ENCODE data around the gene MAD1L1. TPM values are rescaled to one million over a fixed set of nuclear protein-coding genes. Genes with fewer than 3 reads are reported as not detected.

Gene MAD1L1
- total RNA-seq, 1 donor from 2014 or later, result 59.6 TPM

DNA sequence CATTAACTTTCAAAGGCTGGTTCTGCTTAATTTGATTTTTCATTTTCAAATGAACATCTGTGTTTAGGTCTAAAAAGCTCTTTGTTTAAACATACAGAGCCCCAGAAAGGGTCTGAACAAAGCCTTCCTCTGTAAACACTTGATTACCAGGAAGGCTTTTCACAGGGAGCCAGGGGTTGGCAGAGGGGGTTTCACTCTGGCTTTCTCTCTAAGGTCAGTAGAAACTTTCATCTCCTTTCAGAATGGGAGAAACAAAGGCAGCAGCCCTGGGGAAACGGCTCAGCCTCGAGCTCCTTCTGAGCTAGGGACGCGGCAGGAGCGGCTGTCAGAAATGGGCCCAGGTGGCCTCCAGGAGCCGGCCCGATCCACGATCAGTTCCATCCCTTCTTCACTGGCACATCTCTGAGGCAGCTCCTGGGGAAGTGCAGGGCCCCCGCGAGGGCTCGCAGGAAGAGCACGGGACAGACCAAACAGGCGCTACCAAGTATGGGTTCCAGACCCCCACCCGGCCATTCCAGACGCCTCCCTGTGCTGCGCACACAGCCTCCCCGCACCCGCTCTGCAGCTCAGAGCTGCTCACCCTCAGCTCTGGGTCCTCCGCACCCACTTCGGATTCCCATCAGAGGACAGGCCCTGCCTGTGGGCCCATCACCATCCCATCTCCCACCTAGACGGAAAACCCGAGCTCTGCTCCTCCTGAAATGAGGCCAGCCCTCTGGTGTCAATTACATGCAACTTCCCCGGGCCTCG, 124.1 kb downstream of the MAD1L1 start:
- H3K9me3 ChIP-seq, result no peaks in the 10 kb centered on the region
- DNase-seq (ENCODE audit: low spot score in 2 of 2), result no peak
- TF ChIP-seq, protein P1, sequence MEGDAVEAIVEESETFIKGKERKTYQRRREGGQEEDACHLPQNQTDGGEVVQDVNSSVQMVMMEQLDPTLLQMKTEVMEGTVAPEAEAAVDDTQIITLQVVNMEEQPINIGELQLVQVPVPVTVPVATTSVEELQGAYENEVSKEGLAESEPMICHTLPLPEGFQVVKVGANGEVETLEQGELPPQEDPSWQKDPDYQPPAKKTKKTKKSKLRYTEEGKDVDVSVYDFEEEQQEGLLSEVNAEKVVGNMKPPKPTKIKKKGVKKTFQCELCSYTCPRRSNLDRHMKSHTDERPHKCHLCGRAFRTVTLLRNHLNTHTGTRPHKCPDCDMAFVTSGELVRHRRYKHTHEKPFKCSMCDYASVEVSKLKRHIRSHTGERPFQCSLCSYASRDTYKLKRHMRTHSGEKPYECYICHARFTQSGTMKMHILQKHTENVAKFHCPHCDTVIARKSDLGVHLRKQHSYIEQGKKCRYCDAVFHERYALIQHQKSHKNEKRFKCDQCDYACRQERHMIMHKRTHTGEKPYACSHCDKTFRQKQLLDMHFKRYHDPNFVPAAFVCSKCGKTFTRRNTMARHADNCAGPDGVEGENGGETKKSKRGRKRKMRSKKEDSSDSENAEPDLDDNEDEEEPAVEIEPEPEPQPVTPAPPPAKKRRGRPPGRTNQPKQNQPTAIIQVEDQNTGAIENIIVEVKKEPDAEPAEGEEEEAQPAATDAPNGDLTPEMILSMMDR (IDR thresholded peaks at IDR 0.05), result no peak
- no peaks in the 10 kb centered on the region for H3K27me3 ChIP-seq
- no peak overlapping the region for H3K4me3 ChIP-seq
- no peak overlapping the region for H3K27ac ChIP-seq
- H3K36me3 ChIP-seq, result no peaks in the 10 kb centered on the region
- peaks cover 0 to 2% of the 10 kb centered on the region in 2 donors for H3K4me1 ChIP-seq
- intact Hi-C loops (cut with DNase I), result no loop called here

DNA sequence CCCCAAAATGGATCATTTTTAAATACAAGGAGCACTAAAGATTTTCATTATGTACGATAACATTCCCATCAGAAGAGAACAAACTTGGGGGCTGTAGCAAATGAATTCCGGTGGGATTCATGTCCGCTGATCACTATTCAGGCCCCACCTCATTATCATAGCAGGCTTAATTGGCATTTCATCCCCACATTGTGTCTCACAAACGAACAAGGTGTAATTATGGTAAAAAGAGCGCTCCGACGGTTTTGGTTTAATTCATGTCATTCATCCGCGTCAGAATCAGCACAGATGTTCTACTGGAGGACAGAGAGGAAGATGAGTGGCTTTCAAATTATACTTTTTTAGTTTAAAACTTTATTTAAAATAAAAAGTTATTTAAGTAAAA, 124.7 kb downstream of the MAD1L1 start:
- no peak overlapping the region for H3K4me3 ChIP-seq
- H3K27me3 ChIP-seq, result no peaks in the 10 kb centered on the region
- peaks cover 0 to 2% of the 10 kb centered on the region in 2 donors for H3K4me1 ChIP-seq
- no peaks in the 10 kb centered on the region for H3K9me3 ChIP-seq
- no peaks in the 10 kb centered on the region for H3K36me3 ChIP-seq
- intact Hi-C loops (cut with DNase I), result no loop called here
- TF ChIP-seq, protein P1 (IDR thresholded peaks at IDR 0.05), result no peak
- no peak overlapping the region for H3K27ac ChIP-seq
- DNase-seq (ENCODE audit: low spot score in 2 of 2), result no peak

DNA sequence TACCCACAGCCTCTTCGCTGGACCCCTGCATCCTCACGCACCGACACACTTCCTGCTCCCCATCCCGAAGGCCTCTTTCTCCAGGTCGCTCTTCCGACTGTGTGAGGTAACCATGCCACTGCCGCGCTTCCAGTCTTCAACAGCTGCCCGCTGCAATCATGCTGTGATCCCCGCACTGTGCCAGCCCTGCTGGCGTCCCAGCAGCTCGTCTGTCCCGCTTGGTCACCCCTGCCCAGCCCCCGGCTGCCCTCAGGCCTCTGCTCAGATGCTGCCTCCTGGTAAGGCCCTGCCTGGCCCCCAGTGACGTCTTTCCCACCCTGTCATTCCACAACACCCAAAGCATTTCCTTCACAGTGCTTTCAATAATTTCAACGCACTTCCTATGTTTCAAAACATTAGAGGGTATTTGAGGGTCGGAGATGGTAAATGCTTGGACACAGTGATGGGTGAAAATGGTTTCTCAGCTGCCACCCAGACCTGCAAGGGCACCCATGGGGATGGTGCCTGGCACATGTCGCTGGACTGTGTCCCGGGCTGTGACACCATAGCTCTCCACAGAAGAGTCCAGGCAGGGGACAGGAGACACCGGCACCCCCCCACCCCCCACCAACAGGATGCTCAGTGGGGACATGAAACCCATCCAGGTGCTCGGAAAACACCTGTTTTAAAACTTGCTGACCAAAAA, 125.2 kb downstream of the MAD1L1 start:
- no peak for DNase-seq (ENCODE audit: low spot score in 2 of 2)
- Histone ChIP-seq H3K4me3 (no peak overlapping the region), H3K27me3 (no peaks in the 10 kb centered on the region), H3K4me1 (peaks cover 0 to 2% of the 10 kb centered on the region in 2 donors), H3K36me3 (no peaks in the 10 kb centered on the region), H3K27ac (no peak overlapping the region), H3K9me3 (no peaks in the 10 kb centered on the region)
- intact Hi-C loops (cut with DNase I), result no loop called here
- TF ChIP-seq, protein P1 (IDR thresholded peaks at IDR 0.05), result no peak

DNA sequence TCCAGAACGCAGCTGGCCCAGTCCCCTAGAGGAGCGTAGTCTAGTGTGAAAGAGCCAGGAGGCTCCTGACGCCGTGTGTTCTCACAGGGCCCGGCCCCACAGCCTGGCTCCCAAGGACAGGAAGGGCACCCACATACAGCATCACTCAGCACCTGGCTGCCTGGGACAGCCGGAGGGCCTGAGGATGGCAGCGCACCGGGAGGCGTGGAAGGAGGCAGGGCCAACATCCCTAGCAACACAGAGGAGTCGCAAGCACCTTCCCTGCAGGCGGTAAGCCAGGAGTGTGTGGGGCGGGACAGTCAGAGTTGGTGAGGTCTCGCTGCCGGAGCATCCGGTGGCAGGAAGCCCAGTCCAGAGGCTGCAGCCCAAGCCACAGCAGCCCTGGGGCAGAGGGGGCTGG, 125.8 kb downstream of the MAD1L1 start:
- no peaks in the 10 kb centered on the region for H3K36me3 ChIP-seq
- intact Hi-C loops (cut with DNase I), result no loop called here
- no peak overlapping the region for H3K27ac ChIP-seq
- H3K4me1 ChIP-seq, result peaks cover 0 to 2% of the 10 kb centered on the region in 2 donors
- DNase-seq (ENCODE audit: low spot score in 2 of 2), result no peak
- no peaks in the 10 kb centered on the region for H3K9me3 ChIP-seq
- H3K27me3 ChIP-seq, result no peaks in the 10 kb centered on the region
- TF ChIP-seq, protein P1 (IDR thresholded peaks at IDR 0.05), result no peak
- no peak overlapping the region for H3K4me3 ChIP-seq

DNA sequence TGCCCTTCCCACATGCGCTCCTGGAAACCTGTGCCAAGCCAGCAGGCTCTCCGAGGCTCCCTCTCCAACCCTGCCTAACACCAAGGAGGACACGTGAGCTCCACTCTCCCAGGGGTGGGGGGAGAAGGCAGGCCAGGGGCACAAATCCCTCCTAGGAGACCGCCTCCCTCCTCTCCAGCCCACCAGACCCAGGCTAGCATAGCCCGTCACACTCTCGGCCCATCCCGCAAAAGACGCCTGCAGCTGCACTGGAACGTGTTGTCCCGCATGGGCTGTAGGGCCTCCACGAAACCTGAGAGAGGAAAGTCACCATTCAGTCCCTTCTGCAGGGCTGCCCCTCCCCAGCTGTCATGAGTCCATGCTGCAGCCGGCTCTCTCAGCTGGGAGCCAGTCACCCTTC, 126.3 kb downstream of the MAD1L1 start:
- DNase-seq (ENCODE audit: low spot score in 2 of 2), result no peak
- TF ChIP-seq, protein P1 (IDR thresholded peaks at IDR 0.05), result no peak
- Histone ChIP-seq H3K36me3 (no peaks in the 10 kb centered on the region), H3K4me3 (no peak overlapping the region), H3K27ac (no peak overlapping the region), H3K27me3 (no peaks in the 10 kb centered on the region), H3K4me1 (peaks cover 0 to 2% of the 10 kb centered on the region in 2 donors), H3K9me3 (no peaks in the 10 kb centered on the region)
- intact Hi-C loops (cut with DNase I), result no loop called here

All from ascending aorta (tissue), 2 donors.